Left ventricle myocardium superior (tissue), 1 donor: ENCODE data around the gene ADAMTSL5. TPM values are rescaled to one million over a fixed set of nuclear protein-coding genes. Genes with fewer than 3 reads are reported as not detected.
"Not testable (repeated sequence)": the region's sequence is repeated elsewhere in the genome, so short reads cannot be mapped to it uniquely, and the experiment has no call there.

Experiments used
- ATAC-seq: fragments of 200-7000 bp; cut with Tn5 transposase; one replicate; pipeline ENCODE4 v1.9.1; 2020; ENCODE audit warnings: mild to moderate bottlenecking, moderate library complexity
- DNase-seq: peaks from one replicate; pipeline ENCODE4 v3.0.0-alpha.2; 2020
- intact Hi-C: fragments of 100-400 bp; cut with micrococcal nuclease; formaldehyde crosslinking; loops from one replicate; pipeline ENCODE4 v1.11.0; 2022
- long read RNA-seq: library from polyadenylated mRNA; unstranded; transcript quantifications from one replicate; pipeline ENCODE4 v2.0.0, GENCODE V29; 2021
- total RNA-seq: library from RNA; stranded (reverse); fragmentation: NEBNext Ultra II Directional; extraction: Animal tissue kit (Norgen Biotek cat#: 25700); gene quantifications from one replicate; pipeline ENCODE4 v1.2.1, GENCODE V29; 2021
- donor health status: DM: no; HTN: yes; CAD: no; lungs with severe emphysema.

The ADAMTSL5 gene, protein sequence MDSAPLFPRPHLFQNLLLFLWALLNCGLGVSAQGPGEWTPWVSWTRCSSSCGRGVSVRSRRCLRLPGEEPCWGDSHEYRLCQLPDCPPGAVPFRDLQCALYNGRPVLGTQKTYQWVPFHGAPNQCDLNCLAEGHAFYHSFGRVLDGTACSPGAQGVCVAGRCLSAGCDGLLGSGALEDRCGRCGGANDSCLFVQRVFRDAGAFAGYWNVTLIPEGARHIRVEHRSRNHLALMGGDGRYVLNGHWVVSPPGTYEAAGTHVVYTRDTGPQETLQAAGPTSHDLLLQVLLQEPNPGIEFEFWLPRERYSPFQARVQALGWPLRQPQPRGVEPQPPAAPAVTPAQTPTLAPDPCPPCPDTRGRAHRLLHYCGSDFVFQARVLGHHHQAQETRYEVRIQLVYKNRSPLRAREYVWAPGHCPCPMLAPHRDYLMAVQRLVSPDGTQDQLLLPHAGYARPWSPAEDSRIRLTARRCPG
- total RNA-seq = 20.5 TPM
- long read RNA-seq, partial matches to known transcripts = 5 of 21 reads
- long read RNA-seq, other reads (novel, unspliced or antisense) = 16 of 21 reads

- ATAC-seq (peak; percentile 76), DNase-seq (peak; percentile 86)
- intact Hi-C loops = no loop called here
Observed at GRCh38 chr19:1512671-1513498, at the start of gene ADAMTSL5. Gene ADAMTSL5, minus strand, starts transcription at chr19:1513019. Its CDS starts 2,076 bp downstream, at chr19:1510943.

DNA sequence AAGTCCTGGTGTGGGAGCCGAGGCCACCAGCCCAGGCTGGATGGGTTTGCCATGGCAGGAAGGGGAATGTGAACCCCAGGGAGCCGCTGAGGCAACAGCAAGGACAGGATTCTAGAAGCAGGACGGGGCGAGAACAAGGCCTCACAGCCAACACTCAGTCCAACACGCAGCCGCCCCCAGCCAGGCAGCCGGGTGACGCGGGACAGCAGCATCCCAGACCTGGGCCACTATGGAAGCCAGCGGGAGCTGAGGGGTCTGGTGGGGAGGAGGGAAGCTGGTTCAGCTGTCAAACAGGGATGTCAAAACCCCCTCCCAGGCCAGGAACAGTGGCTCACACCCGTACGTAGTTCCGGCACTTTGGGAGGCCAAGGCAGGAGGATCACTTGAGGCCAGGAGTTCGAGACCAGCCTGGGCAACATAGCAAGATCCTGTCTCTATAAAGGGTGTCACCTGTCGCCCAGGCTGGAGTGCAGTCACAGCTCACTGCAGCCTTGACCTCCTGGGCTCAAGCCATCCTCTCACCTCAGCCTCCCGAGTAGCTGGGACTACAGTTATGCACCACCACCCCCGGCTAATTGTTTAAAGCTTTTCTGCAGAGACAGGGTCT lies 48.5 kb upstream of the ADAMTSL5 start:
- ATAC-seq = no peak
- no peak for DNase-seq
- intact Hi-C loops = no loop called here

GRCh38 chr19:1560286-1560882 lies 47.6 kb upstream of the ADAMTSL5 start:
- ATAC-seq (no peak), DNase-seq (no peak)
- intact Hi-C loops = no loop called here

GRCh38 chr19:1558552-1558951 lies 45.7 kb upstream of the ADAMTSL5 start:
- ATAC-seq (no peak), DNase-seq (no peak)
- intact Hi-C loops = no loop called here

GRCh38 chr19:1556390-1557070 lies 43.7 kb upstream of the ADAMTSL5 start:
- intact Hi-C loops = no loop called here
- DNase-seq (no peak), ATAC-seq (no peak)

GRCh38 chr19:1555487-1556389 lies 42.9 kb upstream of the ADAMTSL5 start:
- ATAC-seq (no peak), DNase-seq (no peak)
- intact Hi-C loops = no loop called here

DNA sequence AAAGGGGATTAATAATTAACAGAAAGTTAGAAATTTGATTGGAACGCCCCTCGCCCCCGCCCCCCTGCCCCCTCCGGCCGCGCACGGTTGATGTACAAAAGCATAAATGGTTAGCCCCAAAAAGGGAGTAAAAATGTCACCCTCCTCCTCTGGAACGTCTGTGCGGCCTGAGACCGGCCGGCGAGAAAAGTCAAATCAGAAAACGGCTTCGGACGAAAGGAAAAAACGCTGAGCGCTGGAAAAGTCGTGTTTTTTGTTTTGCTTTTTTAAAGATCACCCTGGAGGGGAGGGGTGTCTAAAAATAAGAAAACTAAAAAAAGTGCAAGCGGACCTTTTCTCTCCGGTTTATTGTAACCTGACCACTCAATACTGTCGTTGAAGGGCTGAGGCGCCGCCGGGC lies 42.1 kb upstream of the ADAMTSL5 start:
- DNase-seq = no peak
- intact Hi-C loops = no loop called here
- ATAC-seq = no peak

GRCh38 chr19:1553415-1553814 lies 40.6 kb upstream of the ADAMTSL5 start:
- DNase-seq = no peak
- intact Hi-C loops = no loop called here
- no peak for ATAC-seq

GRCh38 chr19:1551068-1552040 lies 38.5 kb upstream of the ADAMTSL5 start:
- no peak for DNase-seq
- intact Hi-C loops = no loop called here
- ATAC-seq = no peak

DNA sequence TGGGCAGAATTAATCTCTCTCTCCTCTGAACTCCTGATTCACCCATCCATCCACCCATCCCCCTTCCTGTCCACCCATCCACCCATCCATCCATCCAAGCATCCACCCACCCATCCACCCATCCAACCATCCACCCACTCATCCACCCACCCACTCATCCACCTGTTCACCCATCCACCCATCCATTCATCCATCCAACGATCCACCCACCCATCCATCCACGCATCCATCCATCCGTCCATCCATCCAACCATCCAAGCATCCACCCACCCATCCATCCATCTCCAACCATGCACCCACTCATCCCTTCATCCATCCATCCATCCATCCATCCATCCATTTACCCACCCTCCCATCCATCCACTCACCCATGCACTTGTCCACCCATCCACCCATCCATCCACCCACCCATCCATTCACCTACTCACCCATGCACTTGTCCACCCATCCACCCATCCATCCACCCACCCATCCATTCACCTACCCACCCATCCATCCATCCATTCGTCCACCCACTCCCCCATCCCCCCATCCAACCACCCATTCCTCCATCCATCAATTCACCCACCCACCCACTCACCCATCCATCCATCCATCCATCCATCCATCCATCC lies 36.6 kb upstream of the ADAMTSL5 start:
- DNase-seq (no peak), ATAC-seq (no peak)
- intact Hi-C loops = no loop called here

DNA sequence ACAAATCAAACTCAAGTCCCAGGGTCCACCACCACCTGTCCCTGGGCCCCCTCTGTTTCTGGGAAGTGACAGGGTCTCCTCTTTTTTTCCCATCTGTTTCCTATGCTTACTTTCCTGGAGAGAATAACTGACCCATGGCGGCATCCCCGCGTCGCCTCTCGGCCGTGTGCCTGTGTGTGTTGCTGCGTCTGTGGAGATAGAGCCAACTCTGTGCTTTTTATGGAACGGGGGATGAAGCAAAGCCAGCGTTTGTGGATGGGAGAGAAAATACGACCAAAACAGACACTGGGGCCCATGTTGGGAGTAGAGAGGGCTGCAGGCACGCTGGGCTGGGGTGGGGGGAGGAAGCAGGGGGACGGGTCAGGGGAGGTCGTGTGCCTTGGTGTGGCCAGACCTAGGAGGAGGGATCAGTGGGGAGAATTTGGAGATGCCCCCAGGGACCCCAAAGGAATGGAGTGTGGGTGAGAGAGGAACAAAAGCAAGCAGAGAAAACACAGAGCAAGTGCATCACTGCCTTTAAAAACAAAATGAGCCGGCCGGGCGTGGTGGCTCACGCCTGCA lies 27.6 kb upstream of the ADAMTSL5 start:
- peak; percentile 48 for DNase-seq
- intact Hi-C loops = no loop called here
- ATAC-seq = peak; percentile 72

- ATAC-seq, DNase-seq, intact Hi-C loops: not testable (repeated sequence)
Observed at GRCh38 chr19:1539749-1540148, 26.9 kb upstream of the ADAMTSL5 start.

DNA sequence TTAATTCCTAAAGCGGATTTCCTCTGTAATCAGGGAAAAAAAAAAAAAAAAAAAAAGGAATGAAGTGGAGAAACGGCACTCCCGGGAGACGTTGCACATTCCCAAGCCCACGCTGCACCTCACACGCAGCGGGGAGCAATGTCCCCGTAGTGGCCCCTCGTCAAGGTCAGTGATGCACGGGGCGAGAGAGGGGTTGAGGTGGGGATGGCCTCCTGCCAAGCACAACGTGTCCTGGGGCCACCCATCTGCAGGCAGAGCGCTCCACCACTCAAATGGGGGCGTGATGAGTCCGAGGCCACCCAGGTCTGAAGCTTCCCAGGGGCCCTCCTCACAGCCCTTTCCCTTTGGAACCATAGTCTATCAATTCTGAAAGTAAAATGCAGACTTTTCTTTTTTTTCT lies 26.2 kb upstream of the ADAMTSL5 start:
- no peak for DNase-seq
- intact Hi-C loops = no loop called here
- ATAC-seq = no peak

DNA sequence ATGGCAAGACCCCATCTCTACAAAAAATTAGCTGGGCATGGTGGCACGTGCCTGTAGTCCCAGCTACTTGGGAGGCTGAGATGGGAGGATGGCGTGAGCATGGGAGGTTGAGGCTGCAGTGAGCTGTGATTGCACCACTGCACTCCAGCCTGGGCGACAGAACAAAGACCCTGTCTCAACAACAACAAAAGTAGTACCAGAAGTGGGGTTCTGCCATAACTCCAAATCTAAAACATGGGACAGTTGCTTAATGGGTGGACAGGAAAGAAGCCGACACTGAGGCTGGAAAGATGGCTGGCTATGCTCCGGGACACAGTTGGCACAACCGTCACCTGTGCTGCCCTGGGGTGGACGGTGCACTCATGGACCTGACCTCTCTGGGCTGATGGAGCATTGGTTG lies 22.9 kb upstream of the ADAMTSL5 start:
- ATAC-seq, intact Hi-C loops, DNase-seq: not testable (repeated sequence)

DNA sequence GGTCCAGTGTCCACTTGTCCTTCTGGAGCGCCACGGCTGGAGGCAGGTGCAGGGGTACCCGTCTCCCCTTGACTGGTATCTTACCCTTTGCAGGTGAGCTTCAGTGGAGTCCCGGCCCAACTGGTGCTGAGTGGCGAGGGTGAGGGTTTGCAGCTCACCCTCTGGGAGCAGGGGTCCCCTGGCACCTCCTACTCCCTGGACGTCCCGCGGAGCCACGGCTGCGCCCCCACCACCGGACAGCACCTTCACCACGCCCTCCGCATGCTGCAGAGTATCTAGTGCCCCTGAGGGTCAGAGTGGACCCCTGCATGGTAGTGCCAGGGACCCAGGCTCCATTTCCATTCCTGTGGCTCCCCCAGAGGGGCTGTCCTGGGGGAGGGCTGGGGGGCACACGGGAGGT lies 22.2 kb upstream of the ADAMTSL5 start:
- intact Hi-C loops = no loop called here
- DNase-seq (no peak), ATAC-seq (no peak)
